GM21825 (cell line): ENCODE measurements around the gene RTN1.

Experiments used
- ATAC-seq: cut with Tn5 transposase; IDR thresholded peaks from one replicate; pipeline ENCODE4 v1.9.1; 2021; ENCODE audit warnings: mild to moderate bottlenecking, moderate library complexity; ENCODE audit not compliant: unreplicated experiment

Gene RTN1

DNA sequence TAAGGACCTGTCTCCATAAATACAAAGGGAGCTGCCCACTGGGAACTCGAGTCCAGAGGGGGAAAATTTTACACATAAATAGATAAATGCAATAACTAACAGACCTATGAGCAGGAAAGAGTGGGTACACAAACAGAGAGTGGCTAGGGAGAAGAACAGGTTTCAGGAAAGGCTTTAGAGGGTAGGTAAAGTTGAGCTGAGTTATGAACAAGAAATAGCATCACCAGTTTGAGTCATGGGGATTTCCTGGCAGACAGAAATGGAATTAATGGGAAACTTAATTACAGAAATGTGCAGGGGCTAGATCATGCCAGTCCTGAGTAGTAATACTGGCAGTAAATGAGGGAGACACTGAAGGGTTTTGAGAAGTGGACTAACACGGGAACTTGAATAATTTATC is 236.0 kb downstream of the RTN1 start:
- ATAC-seq: no peak

DNA sequence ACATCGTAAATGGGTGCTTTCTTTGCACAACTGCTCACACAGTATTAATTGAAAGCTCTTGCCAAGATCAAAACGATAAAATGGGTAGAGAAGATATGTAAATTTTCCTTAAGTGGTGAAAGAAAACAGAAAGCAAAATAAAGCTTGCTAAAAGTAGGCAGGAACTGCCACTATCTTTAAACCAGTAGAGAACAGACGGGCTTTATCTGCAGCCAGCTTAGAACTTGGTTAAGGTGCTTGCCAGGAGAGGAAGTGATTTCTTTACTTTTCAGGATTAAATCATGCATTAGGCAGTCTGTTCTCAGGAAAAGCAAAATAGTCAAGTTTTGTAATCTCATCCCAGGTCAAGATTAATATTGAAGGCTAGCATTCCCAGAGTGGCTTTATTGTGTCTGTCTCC is 237.1 kb downstream of the RTN1 start:
- no peak for ATAC-seq

DNA sequence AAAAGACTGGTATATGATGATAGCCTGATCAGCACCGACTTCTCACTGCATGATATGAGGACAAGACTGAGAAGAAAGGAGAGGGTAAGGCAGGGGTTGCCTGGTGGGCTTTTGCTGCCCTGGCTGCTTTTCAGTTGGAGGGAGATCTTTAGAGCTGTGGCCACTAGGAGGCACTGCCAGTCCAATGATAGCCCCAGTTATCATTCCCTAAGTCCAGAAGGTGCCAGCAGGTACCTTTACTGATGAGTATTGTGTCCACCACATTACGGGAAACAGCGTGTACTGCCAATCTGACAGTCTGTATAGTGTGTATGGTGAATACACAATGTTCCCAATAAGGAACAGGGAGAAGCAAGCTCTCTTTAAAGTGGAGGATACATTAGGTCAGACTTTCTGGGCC is 238.2 kb downstream of the RTN1 start:
- no peak for ATAC-seq

- ATAC-seq: no peak
Observed at GRCh38 chr14:59631237-59631636, 239.3 kb downstream of the RTN1 start.

- no peak for ATAC-seq
Observed at GRCh38 chr14:59630288-59630963, 240.2 kb downstream of the RTN1 start.

DNA sequence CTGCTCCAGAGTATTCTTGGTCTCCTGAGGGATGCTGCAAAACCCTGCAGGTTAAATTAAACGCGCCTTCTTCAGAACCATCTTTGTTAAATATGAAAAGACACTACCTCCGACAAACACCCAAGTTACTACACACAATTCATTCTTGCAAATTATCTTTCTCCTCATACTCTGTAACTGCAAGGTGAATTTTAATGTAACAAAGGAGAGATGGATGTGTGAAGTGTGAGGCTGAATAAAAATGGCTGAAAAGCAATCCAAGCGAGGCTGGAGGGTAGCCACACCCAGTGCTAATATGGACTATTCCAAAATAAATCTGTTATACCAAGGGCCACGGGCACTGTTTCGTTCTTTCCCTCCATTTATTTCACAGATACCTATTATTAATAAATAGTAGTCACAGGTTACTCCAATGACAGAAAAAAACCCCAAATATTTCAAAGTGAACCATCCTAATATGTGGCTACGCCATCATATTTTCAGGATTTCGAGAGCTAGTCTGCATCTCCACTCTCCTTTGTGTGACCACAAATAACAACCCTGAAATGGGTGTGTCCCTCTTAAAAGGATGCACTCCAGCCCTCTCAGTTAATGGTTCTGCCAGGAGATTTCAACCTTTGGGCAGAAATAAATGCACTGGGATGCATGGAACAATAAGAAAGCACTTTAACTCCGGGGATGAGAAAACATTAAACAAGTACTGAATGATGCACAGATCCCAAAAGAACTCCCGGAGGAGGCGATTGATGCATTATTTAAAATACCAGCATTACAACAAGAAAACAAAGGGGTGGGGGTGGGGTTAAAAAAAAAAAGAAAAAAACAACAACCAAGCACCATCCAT is 240.9 kb downstream of the RTN1 start:
- ATAC-seq: no peak

DNA sequence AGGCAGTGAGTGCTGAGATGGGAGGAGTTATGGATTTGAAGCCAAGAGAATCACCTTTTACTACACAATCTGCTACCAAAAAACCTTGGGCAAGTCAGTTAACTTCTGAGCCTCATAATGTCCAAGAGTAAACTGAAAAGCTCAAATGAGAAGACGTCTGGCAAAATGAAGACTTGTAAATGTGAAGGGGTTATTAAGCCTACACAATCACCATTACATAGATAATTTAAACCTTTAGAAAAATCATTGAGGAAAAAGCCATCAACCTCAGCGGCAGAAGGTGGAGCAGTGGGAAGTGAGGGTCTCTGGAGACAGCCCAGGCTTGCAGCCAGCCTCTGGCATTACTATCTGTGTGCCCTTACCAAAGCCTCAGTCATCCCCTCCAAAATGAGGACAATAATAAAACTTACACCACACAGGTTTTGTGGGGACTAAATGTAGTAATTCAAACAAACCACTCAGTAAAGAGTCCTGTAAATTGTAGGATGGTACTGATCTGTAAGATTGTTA is 243.5 kb downstream of the RTN1 start:
- ATAC-seq: no peak

GRCh38 chr14:59622631-59623030 is 247.9 kb downstream of the RTN1 start:
- ATAC-seq: no peak

DNA sequence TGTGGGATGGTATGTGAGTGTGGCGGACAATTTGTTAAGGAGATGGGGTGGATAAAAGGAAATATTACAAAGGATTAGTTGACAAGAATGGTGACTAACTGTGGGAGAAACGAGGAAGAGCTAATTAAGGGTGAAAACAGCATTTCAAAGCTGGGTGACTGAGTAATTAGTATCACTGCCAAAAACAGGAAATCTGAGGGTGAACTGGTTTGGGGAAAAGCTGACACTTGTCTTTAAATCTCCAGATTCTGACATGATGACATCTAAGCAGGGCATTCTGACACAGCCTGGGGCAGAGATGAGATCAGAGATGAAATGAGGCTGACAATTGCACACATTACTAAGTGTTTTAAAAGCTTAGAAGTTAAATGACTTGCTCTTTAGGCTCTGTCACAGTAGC is 251.5 kb downstream of the RTN1 start:
- ATAC-seq: no peak

- no peak for ATAC-seq
Observed at GRCh38 chr14:59601056-59601455, 269.5 kb downstream of the RTN1 start.

DNA sequence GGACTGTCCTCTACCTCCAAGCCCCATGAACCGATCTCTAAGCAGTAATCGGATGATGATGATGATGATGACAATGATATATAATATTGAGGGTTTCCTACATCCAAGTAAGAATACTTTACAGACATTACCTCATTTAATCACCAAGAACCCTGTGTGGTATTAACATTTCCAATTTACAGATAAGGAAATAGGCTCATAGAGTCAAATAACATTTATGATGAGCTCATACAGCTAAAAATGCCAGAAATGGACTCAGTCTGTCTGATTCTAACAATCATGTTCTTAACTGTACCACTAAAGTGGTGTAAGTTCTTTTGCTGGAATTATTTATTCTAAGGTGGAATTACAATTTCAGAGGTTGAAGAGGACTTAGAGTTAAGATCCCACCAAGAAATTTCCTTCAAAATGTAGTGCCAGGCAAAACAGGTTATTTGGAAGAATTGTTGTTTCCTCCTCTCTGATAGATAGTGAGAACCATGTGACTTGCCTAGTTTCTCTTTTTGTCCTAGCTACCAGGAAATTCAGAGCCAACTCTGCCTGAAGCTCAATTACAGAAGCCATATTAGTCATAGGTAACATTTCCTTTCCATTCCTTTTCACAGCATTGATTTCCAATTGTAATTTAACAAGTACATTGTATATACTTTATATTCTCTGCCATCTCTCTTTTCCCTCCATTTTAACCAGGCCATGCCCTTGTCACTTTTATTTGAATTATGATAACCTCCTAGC is 270.2 kb downstream of the RTN1 start:
- no peak for ATAC-seq

- no peak for ATAC-seq
Observed at GRCh38 chr14:59595071-59595470, 275.5 kb downstream of the RTN1 start.

- ATAC-seq: no peak
Observed at GRCh38 chr14:59591641-59592370, 278.8 kb downstream of the RTN1 start.

DNA sequence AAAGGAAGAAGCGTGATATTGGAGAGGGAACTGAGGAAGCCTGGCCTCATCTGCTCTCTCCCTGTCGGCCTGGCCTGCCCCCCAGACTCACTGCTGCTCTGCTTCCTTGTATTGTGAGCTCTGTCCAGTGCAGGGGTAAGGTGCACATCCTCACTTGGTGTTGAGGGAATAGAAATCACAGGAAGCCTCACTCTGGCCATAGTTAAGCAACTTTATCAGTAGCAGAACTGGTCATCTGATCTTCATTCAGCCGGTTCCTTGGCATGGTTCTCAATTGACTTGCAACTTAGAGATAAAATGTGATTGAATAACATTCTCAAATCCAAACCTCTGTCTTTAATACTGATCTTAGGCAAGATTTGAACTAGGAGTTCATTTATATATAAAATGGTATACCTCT is 282.5 kb downstream of the RTN1 start:
- no peak for ATAC-seq

DNA sequence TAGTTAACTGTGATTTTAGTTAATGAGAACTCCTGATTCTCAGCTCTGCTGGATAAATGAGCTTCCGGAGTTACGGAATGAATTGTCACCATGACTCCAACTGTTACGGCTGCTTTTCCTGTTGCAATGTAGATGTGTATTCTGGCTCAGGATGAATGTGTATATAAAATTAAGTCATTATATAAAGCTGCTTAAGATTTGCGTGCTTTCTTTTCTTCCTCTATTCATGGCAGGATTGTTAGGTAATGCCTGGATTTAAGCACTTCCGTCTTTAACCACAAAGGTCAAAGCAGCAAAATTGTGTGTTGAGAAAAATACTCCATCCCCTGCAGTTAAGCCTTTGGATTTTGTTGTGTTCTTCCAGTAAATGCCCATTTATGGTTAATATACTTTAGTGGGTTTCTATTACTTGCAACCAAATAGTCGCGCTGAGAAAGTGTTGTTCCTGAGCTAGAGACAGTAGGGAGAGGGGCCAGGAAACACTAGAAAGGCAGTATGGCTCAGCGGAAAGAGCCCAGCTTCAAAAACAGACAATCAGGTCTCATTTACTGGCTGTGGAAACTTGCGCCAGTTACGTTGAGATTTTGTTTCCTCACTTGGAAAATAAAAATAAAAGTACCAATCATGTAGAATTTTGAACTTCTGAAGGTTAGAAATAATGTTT is 284.6 kb downstream of the RTN1 start:
- ATAC-seq: no peak

GRCh38 chr14:59583755-59584154 is 286.8 kb downstream of the RTN1 start:
- ATAC-seq: no peak

- ATAC-seq: no peak
Observed at GRCh38 chr14:59582845-59583509, 287.6 kb downstream of the RTN1 start.

- no peak for ATAC-seq
Observed at GRCh38 chr14:59582161-59582560, 288.4 kb downstream of the RTN1 start.

DNA sequence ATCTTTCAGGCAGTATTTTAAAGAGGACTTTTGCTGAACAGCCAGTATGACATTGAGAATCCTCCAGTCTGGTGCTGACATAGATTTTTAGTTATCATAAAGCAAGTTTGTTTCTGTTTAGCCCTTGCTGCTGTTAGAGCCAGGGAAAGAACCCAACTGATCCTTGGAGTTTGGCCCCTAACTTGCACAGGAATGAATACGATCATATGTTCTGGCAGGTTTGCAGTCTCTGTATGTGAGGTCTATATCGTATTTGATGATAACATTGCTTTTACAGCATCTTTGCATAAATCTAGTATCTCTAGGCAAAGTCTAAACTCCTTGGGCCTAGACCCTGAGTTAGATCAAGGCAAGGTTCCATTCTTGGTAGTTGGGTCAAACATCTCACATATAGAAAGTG is 289.7 kb downstream of the RTN1 start:
- no peak for ATAC-seq
